GM18520 (cell line): ENCODE measurements around the gene POLN.
"Not testable (repeated sequence)": the region's sequence is repeated elsewhere in the genome, so short reads cannot be mapped to it uniquely, and the experiment has no call there.

ENCODE experiments used
- ATAC-seq: cut with Tn5 transposase; IDR thresholded peaks from one replicate; pipeline ENCODE4 v1.9.1; 2021; ENCODE audit not compliant: unreplicated experiment

POLN gene

DNA sequence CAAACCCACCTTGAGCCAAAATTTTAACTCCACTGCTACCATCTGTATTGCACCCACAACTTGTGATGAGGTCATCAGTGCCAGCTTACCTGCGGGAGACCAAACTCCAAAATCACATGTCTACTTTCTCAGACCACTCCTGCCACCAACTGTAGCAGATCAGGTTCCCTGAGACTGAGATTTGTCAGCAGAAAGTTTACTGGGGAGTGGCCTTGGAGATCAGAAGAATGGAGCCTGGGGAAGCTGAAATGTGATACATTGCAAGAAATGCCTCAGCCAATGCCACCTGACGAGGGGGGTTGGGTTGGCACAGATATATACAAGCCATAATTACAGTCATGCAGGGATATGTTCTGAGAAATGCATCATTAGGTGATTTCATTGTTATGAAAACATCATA, 19.1 kb downstream of the POLN start:
- ATAC-seq: no peak

- ATAC-seq: not testable (repeated sequence)
Observed at GRCh38 chr4:2221378-2221777, 20.5 kb downstream of the POLN start.

- no peak for ATAC-seq
Observed at GRCh38 chr4:2220016-2220630, 21.8 kb downstream of the POLN start.

DNA sequence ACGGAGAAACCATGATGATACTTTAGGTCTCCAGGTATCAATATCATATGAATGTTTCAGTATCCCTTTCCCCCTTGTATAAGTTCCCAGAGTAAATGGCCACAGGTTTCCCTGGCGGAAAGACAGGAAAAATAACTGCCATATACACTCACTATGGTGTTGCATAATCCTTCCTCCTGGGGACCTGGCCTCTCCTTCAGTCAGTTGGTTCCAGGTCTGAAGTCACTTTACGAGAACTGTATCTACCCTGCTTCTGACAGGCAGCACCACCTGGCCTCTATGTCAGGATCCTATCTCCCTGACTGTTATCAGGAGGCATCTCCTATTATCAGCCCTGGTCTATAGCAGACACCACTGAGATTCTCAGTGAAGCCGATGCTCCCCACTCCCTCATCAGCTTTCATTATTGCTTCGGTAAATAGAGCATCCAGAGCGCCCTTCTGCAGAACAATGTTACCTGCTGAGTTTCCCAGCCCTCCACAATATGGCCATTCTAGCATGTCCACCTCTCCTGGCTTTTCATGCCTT, 22.6 kb downstream of the POLN start:
- ATAC-seq: no peak

GRCh38 chr4:2218436-2218835, 23.5 kb downstream of the POLN start:
- ATAC-seq: no peak

GRCh38 chr4:2217726-2218125, 24.2 kb downstream of the POLN start:
- no peak for ATAC-seq

GRCh38 chr4:2212831-2213230, 29.1 kb downstream of the POLN start:
- ATAC-seq: no peak

GRCh38 chr4:2202789-2203188, 39.1 kb downstream of the POLN start:
- not testable (repeated sequence) for ATAC-seq

- no peak for ATAC-seq
Observed at GRCh38 chr4:2194496-2194895, 47.4 kb downstream of the POLN start.

GRCh38 chr4:2193326-2193725, 48.6 kb downstream of the POLN start:
- no peak for ATAC-seq

DNA sequence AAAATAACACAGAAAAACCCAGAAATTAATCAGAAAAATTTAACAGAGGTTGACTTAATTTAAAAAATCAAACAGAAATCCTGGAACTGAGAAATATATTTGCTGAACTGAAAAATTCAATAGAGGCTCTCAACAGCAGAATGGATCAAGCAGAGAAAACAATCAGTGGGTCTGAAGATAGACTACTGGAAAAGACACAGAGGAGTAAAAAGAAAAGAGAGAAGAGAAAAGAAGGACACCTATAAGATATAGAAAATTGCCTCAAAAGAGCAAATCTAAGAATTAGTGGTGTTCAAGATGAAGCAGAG, 55.1 kb downstream of the POLN start:
- no peak for ATAC-seq

DNA sequence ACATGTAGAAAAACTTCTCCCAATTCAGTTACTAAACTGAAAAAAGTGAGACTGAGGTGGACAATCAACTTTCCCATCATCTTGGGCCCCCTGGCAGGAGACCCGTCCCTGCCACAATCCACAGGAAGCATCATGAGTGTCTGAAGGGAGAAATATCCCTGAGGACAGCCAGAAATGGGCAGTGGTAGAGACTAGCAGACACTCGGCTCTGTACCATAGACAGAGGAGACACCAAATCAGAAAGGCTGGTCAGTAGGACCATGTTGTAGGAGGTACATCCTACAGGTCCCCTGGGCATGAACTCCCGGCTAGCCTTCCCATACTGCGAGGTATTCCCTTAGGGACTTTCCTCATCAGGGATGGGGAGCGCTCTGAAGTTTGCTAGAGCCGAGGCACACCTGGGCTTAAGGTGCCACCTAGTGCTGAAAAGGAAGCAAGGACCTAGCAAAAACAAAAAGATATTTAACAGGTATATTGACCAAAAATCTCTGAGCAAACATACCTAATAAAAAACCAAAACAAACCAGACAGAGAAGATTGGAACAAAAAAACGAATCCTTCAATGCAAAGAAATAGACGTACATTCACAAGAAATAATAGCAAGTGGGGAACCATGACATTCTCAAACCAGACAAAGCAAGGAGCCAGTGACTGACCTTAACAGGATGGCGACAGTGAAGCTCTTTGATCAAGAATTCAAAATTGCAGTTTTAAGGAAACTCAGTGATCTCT, 55.6 kb downstream of the POLN start:
- ATAC-seq: no peak

DNA sequence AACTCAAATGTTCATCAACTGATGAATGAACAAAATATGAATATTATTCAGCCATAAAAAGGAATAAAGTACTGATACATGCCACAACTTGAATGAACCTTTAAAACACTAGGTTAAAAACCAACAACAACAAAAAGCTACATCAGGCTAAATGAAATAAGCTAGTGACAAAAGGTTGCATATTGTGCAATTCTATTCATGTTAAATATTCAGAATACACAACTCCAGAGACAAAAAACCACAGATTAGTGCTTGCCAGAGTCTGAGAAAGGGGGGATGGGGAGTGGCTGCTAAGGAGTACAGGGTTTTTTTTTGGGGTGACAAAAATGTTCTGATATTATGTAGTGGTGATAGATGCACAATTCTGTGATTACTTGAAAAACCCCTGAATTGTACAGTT, 58.5 kb downstream of the POLN start:
- no peak for ATAC-seq

- no peak for ATAC-seq
Observed at GRCh38 chr4:2182994-2183393, 58.9 kb downstream of the POLN start.

DNA sequence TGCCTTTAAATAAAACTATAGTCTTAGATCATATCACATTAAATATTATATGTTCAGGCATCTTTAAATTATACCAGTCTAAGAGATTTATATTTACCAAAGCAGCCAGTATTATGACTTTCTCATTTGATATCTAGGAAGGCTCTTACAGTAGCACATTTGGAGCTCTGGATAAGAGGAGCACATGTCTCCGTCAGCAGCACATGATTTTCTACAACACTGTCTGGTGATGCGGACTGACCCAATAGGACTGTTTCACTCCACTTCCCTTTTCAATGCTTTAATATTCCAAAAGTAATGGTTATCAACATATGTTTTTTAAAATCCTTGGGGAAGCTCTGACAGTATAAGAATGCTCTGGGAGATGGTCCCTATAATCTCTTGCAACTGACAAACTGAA, 61.5 kb downstream of the POLN start:
- no peak for ATAC-seq

GRCh38 chr4:2179717-2180116, 62.2 kb downstream of the POLN start:
- no peak for ATAC-seq

- ATAC-seq: no peak
Observed at GRCh38 chr4:2178986-2179385, 62.9 kb downstream of the POLN start.

DNA sequence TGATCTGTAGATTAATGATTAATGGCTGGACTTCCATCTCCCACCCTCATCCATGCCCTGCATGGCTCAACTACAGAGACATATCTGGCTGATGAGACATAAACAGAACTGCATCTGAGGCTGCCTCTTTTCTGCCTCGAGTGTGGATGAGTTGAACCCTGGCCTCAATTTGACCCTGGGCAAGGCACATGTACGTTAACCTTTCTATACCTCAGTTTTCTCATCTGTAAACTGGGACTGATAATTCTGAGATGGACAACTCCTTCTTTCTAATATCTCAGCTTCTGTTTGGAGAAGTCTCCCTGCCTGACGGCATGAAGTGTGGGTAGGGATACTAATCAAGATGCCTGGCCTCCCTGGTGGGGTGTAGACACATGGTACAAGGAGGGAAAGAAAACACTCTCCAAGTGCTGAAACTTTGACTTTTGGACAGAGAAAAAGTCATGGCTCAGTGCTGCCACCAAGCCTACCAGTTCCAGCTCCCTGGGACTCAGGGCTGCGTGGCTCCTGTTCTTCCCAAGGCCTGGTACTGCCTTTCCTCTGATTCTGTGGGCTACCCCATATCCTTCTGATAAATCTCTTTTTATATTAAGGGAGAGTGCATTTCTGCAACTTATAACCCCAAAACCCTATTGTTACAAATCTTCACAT, 64.4 kb downstream of the POLN start:
- no peak for ATAC-seq

DNA sequence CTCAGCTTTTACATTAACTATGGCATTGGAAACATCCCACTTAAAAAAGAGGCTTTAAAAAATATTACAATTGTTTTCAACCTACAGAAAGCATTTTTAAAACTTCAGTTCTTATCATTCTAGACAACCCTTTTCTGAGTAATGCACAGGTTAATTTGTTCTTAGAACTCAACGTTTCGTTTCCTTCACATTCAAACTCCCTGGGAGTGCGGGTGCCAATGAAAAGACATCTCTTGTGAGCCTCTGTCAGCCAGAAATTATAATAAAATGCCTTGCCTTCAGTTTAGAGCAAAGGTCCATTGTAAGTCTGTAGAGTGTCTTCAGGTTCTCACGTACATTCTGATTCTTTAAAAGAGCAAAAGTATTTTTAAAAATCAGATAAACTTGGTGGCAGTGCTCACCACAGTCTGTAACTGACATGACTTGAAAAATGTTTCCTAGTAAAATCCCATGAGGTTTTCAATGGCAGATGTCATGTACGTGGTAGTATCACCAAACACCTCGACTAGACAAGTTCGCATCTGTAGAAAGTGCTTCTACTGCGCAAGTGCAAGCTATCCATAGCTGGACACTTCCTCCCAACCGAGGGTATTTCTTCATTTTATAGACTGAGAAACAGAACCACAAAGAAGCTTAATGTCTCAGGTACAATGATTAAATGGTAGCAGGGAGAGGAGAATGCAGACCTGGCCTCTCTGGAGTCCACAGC, 65.8 kb downstream of the POLN start:
- no peak for ATAC-seq

- ATAC-seq: no peak
Observed at GRCh38 chr4:2174061-2174460, 67.9 kb downstream of the POLN start.

- no peak for ATAC-seq
Observed at GRCh38 chr4:2172627-2173231, 69.2 kb downstream of the POLN start.
